CD4-positive, alpha-beta T cell treated with Interleukin-6 for 4 hours (primary cell): Measurements from ENCODE around the gene ASCL5.

ENCODE experiments used
- DNase-seq: peaks from one replicate; pipeline ENCODE4 v3.0.0-alpha.2; 2020; ENCODE audit warnings: mixed read lengths

The ASCL5 gene

GRCh38 chr1:201084295-201084694 is 42.7 kb downstream of the ASCL5 start:
- no peak for DNase-seq

GRCh38 chr1:201083741-201084140 is 43.2 kb downstream of the ASCL5 start:
- DNase-seq, result no peak

- no peak for DNase-seq
These were observed 46.8 kb downstream of the ASCL5 start for GRCh38 chr1:201080135-201080534.

- no peak for DNase-seq
These were observed 49.2 kb downstream of the ASCL5 start for GRCh38 chr1:201077736-201078135.

- no peak for DNase-seq
These were observed 49.9 kb downstream of the ASCL5 start for GRCh38 chr1:201077116-201077515.

GRCh38 chr1:201076092-201076491 is 50.9 kb downstream of the ASCL5 start:
- DNase-seq, result no peak

- DNase-seq, result no peak
These were observed 53.0 kb downstream of the ASCL5 start for GRCh38 chr1:201074018-201074417.

GRCh38 chr1:201072922-201073321 is 54.1 kb downstream of the ASCL5 start:
- no peak for DNase-seq

GRCh38 chr1:201072149-201072548 is 54.8 kb downstream of the ASCL5 start:
- DNase-seq, result no peak

- no peak for DNase-seq
These were observed 57.3 kb downstream of the ASCL5 start for GRCh38 chr1:201069636-201070035.

- DNase-seq, result no peak
These were observed 58.0 kb downstream of the ASCL5 start for GRCh38 chr1:201068976-201069375.

- no peak for DNase-seq
These were observed 60.0 kb downstream of the ASCL5 start for GRCh38 chr1:201066986-201067385.

GRCh38 chr1:201065686-201066085 is 61.3 kb downstream of the ASCL5 start:
- no peak for DNase-seq

- DNase-seq, result no peak
These were observed 62.2 kb downstream of the ASCL5 start for GRCh38 chr1:201064806-201065205.
